Calu3 (cell line): ENCODE data around the gene HDLBP. TPM values are rescaled to one million over a fixed set of nuclear protein-coding genes. Genes with fewer than 3 reads are reported as not detected.

ENCODE experiments used
- BruUV-seq: library from RNA; stranded (reverse); fragments of 400-500 nt; replicated peaks from 2 replicates; lab custom pipeline; 2021; lab: Mats Ljungman, UMichigan
- CTCF ChIA-PET: fragments of 300-600 bp; sonication (Branson Sonifier 250); formaldehyde crosslinking; loops from one replicate; lab custom pipeline; 2022; ENCODE audit warnings: antibody characterized with exemption; lab: Charles Lee
- DNase-seq: peaks from one replicate; pipeline ENCODE4 v3.0.0; 2022
- H3K27ac Mint-ChIP-seq: one replicate; pipeline ENCODE4 v1.8.0; 2022; ENCODE audit warnings: mixed read lengths; ENCODE audit not compliant: unreplicated experiment
- H3K27me3 Mint-ChIP-seq: one replicate; pipeline ENCODE4 v1.8.0; 2022; ENCODE audit warnings: mixed read lengths; ENCODE audit not compliant: unreplicated experiment
- H3K36me3 Mint-ChIP-seq: one replicate; pipeline ENCODE4 v1.8.0; 2022; ENCODE audit warnings: mild to moderate bottlenecking, moderate library complexity, mixed read lengths; ENCODE audit not compliant: insufficient read depth, unreplicated experiment
- H3K4me1 Mint-ChIP-seq: one replicate; pipeline ENCODE4 v1.8.0; 2022; ENCODE audit warnings: mild to moderate bottlenecking, low read depth, mixed read lengths; ENCODE audit not compliant: unreplicated experiment
- H3K4me3 Mint-ChIP-seq: one replicate; pipeline ENCODE4 v1.8.0; 2022; ENCODE audit warnings: mild to moderate bottlenecking, low read depth, moderate library complexity, mixed read lengths; ENCODE audit not compliant: unreplicated experiment
- H3K9me3 Mint-ChIP-seq: one replicate; pipeline ENCODE4 v1.8.0; 2022; ENCODE audit warnings: low read depth, mixed read lengths; ENCODE audit not compliant: unreplicated experiment
- CTCF ChIP-seq: fragments of 200-600 bp; IDR thresholded peaks from one replicate; pipeline ENCODE4 v1.8.0; 2022; ENCODE audit warnings: antibody characterized with exemption; ENCODE audit not compliant: unreplicated experiment
- intact Hi-C: fragments of 100-400 bp; cut with micrococcal nuclease; formaldehyde crosslinking; loops from one replicate; pipeline ENCODE4 v1.10.0; 2022; ENCODE audit not compliant: unreplicated experiment
- total RNA-seq: library from RNA; stranded (reverse); gene quantifications from 2 replicates; pipeline ENCODE4 v1.2.3, GENCODE V29; 2022

Gene HDLBP
- total RNA-seq, 1 experiment from 2014 or later: 493 TPM

- DNase-seq: no peak
- CTCF ChIA-PET: interaction anchor here (0.6 to 0.7 kb wide), 2 partner anchors 26 to 44 kb away, joined by 3 to 4 read pairs; no protein-coding TSS in a partner anchor
- Mint-ChIP-seq H3K4me3 (no peak overlapping the region), H3K36me3 (peaks cover 100% of the 10 kb centered on the region), H3K9me3 (no peaks in the 10 kb centered on the region), H3K4me1 (no peaks in the 10 kb centered on the region), H3K27ac (no peak overlapping the region), H3K27me3 (no peaks in the 10 kb centered on the region)
- no TSS peak for BruUV-seq
- intact Hi-C loops: no loop called here
- no peak for TF ChIP-seq CTCF
Observed at GRCh38 chr2:241241669-241242068, 73.8 kb downstream of the HDLBP start.

- no peaks in the 10 kb centered on the region for H3K9me3 Mint-ChIP-seq
- TF ChIP-seq CTCF: no peak
- H3K4me1 Mint-ChIP-seq: no peaks in the 10 kb centered on the region
- intact Hi-C loops: no loop called here
- peaks cover 93% of the 10 kb centered on the region for H3K36me3 Mint-ChIP-seq
- CTCF ChIA-PET: no interaction called here
- H3K27ac Mint-ChIP-seq: no peak overlapping the region
- DNase-seq: no peak
- H3K27me3 Mint-ChIP-seq: no peaks in the 10 kb centered on the region
- H3K4me3 Mint-ChIP-seq: no peak overlapping the region
- no TSS peak for BruUV-seq
Observed at GRCh38 chr2:241240320-241241004, 75.0 kb downstream of the HDLBP start.

DNA sequence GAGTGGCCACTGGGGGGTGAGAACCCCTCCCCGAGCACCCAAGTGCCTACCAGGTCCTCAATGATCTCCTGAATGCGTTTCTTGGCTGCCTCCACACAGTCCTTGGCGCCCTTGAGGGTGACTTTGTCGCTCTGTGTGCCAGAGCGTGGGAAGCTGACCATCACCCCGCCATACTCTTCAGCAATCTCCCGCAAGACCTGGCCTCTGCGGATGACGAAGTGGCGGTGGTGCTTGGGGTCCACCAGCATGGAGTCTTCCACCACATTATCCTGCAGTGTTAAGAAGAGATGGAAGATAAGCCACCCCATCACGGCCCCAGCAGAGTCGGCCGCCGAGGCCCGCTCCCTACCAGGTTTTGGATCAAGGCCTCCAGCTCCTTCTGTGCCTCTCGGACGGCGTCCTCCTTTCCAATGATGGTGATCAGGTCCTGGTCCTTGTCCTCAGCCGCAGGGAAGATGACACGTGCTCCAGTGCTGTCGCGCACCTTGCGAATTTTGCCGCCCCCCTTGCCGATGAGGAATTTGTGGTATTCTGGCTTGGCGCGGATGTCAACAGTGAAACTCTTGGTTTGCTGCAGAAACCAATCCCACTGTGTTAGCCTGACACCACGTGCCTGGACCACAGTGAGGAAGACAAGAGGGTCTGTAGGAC lies 75.8 kb downstream of the HDLBP start:
- CTCF ChIA-PET: no interaction called here
- Mint-ChIP-seq H3K27ac (no peak overlapping the region), H3K4me1 (no peaks in the 10 kb centered on the region), H3K36me3 (peaks cover 93% of the 10 kb centered on the region), H3K27me3 (no peaks in the 10 kb centered on the region), H3K4me3 (no peak overlapping the region), H3K9me3 (no peaks in the 10 kb centered on the region)
- no peak for TF ChIP-seq CTCF
- TSS peak; percentile 63 for BruUV-seq
- intact Hi-C loops: no loop called here
- no peak for DNase-seq

- intact Hi-C loops: no loop called here
- no TSS peak for BruUV-seq
- Mint-ChIP-seq H3K4me3 (no peak overlapping the region), H3K36me3 (peaks cover 88% of the 10 kb centered on the region), H3K4me1 (no peaks in the 10 kb centered on the region), H3K9me3 (no peaks in the 10 kb centered on the region), H3K27me3 (no peaks in the 10 kb centered on the region), H3K27ac (no peak overlapping the region)
- TF ChIP-seq CTCF: no peak
- CTCF ChIA-PET: no interaction called here
- no peak for DNase-seq
Observed at GRCh38 chr2:241238693-241239198, 76.7 kb downstream of the HDLBP start.
